HCT116 (cell line): ENCODE data around the gene ATP8A2. TPM values are rescaled to one million over a fixed set of nuclear protein-coding genes. Genes with fewer than 3 reads are reported as not detected.

Experiments
- ATAC-seq: fragments of 200-7000 bp; cut with Tn5 transposase; 2 replicates; pipeline ENCODE4 v1.9.1; 2020; ENCODE audit warnings: mild to moderate bottlenecking, moderate library complexity
- BruUV-seq: library from RNA; stranded (reverse); fragments of 400-500 nt; replicated peaks from 2 replicates; lab custom pipeline; 2021; lab: Mats Ljungman, UMichigan
- CTCF ChIA-PET: fragments of 300-600 bp; sonication (Branson Sonifier 250); formaldehyde crosslinking; loops from one replicate; lab custom pipeline; 2021; ENCODE audit warnings: antibody characterized with exemption; lab: Charles Lee
- POLR2A ChIA-PET: fragments of 300-600, 350-600 bp; sonication (Branson Sonifier 250); formaldehyde crosslinking; loops from one replicate; lab custom pipeline; 2021; ENCODE audit warnings: antibody characterized with exemption; lab: Charles Lee
- RAD21 ChIA-PET, 2 experiments: fragments of 300-600 bp; sonication (Branson Sonifier 250); formaldehyde crosslinking; loops; one replicate each; lab custom pipeline; 2023; ENCODE audit warnings: low total read pairs in 2 of 2; ENCODE audit not compliant: uncharacterized antibody in 2 of 2, unreplicated experiment in 2 of 2, low non-redundant PET in 1 of 2; lab: Charles Lee
- DNase-seq: peaks from one replicate; pipeline ENCODE4 v3.0.0-alpha.2; 2010; ENCODE audit warnings: low read depth, low spot score
- H2AFZ ChIP-seq: fragments of 200-600 bp; shearing (Covaris generic), sonication (generic); 2 replicates; pipeline ENCODE4 v1.6.1; 2017; ENCODE audit warnings: low read depth, mixed run types, mixed read lengths, antibody characterized with exemption, low read length; ENCODE audit not compliant: poor library complexity, severe bottlenecking
- H3K27ac ChIP-seq: 2 replicates; pipeline ENCODE4 v1.5.1; 2012; ENCODE audit warnings: low read depth, low read length
- H3K27me3 ChIP-seq: fragments of 200-600 bp; sonication (generic); 2 replicates; pipeline ENCODE4 v1.6.1; 2016; ENCODE audit warnings: mixed run types, low read length, mixed read lengths; ENCODE audit not compliant: insufficient read depth
- H3K36me3 ChIP-seq, 2 experiments: fragments of 200-500 bp in 1 of 2; fragments of 200-600 bp in 1 of 2; sonication (Bioruptor generic) in 1 of 2; sonication (generic) in 1 of 2; 2 replicates each; pipeline versions ENCODE4 v1.5.1 to v1.6.1; 2014 to 2016; ENCODE audit warnings: low read length in 2 of 2, inconsistent platforms in 1 of 2, mixed read lengths in 1 of 2, mixed run types in 1 of 2; ENCODE audit not compliant: insufficient read depth in 2 of 2, control insufficient read depth in 1 of 2
- H3K4me1 ChIP-seq, 2 experiments: fragments of 200-600 bp in 1 of 2; sonication (generic) in 1 of 2; 2 replicates each; pipeline versions ENCODE4 v1.5.1 to v1.6.1; 2012 to 2017; ENCODE audit warnings: low read length in 2 of 2, inconsistent platforms in 1 of 2, mild to moderate bottlenecking in 1 of 2, mixed read lengths in 1 of 2, mixed run types in 1 of 2, moderate library complexity in 1 of 2; ENCODE audit not compliant: insufficient read depth in 2 of 2, control insufficient read depth in 1 of 2
- H3K4me2 ChIP-seq: fragments of 200-600 bp; sonication (generic); 2 replicates; pipeline ENCODE4 v1.6.1; 2017; ENCODE audit warnings: mixed run types, low read length, mixed read lengths
- H3K4me3 ChIP-seq, 2 experiments: fragments of 200-600 bp in 1 of 2; sonication (generic) in 1 of 2; replicated peaks in 1 of 2; 2 replicates each; pipeline ENCODE4 v1.5.1; 2011 to 2016; ENCODE audit warnings: low read length in 2 of 2, control low read depth in 1 of 2, low read depth in 1 of 2, mild to moderate bottlenecking in 1 of 2, mixed read lengths in 1 of 2, mixed run types in 1 of 2
- H3K79me2 ChIP-seq: fragments of 200-600 bp; sonication (generic); 2 replicates; pipeline ENCODE4 v1.6.1; 2017; ENCODE audit warnings: mild to moderate bottlenecking, mixed run types, low read length, moderate library complexity, mixed read lengths; ENCODE audit not compliant: insufficient read depth
- H3K9ac ChIP-seq: fragments of 200-600 bp; sonication (generic); 2 replicates; pipeline ENCODE4 v1.6.1; 2016; ENCODE audit warnings: low read length, mixed read lengths
- H3K9me2 ChIP-seq: fragments of 200-600 bp; sonication (generic), shearing (Covaris generic); 2 replicates; pipeline ENCODE4 v1.6.1; 2017; ENCODE audit warnings: mixed run types, mild to moderate bottlenecking, moderate library complexity; ENCODE audit not compliant: insufficient read depth
- H3K9me3 ChIP-seq, 2 experiments: fragments of 200-500 bp in 1 of 2; fragments of 200-600 bp in 1 of 2; sonication (Bioruptor generic) in 1 of 2; sonication (generic) in 1 of 2; 2 replicates each; pipeline ENCODE4 v1.6.1; 2014 to 2017; ENCODE audit warnings: low read length in 2 of 2, mixed read lengths in 2 of 2, inconsistent platforms in 1 of 2, low read depth in 1 of 2, mild to moderate bottlenecking in 1 of 2, mixed run types in 1 of 2, moderate library complexity in 1 of 2; ENCODE audit not compliant: control insufficient read depth in 1 of 2, insufficient read depth in 1 of 2
- H4K20me1 ChIP-seq: fragments of 200-600 bp; sonication (generic), shearing (Covaris generic); 2 replicates; pipeline ENCODE4 v1.6.1; 2017; ENCODE audit warnings: mixed run types, mild to moderate bottlenecking, moderate library complexity; ENCODE audit not compliant: insufficient read depth
- ATF3 ChIP-seq: IDR thresholded peaks from 2 replicates; pipeline ENCODE4 v1.6.1; 2012
- CBX3 ChIP-seq: IDR thresholded peaks from 2 replicates; pipeline ENCODE4 v1.6.1; 2012; ENCODE audit warnings: low read depth
- ELF1 ChIP-seq: IDR thresholded peaks from 2 replicates; pipeline ENCODE4 v1.6.1; 2012; ENCODE audit warnings: low read depth, borderline replicate concordance
- EZH2 ChIP-seq: fragments of 200-600 bp; sonication (generic); IDR thresholded peaks from 2 replicates; pipeline ENCODE4 v1.6.1; 2017; ENCODE audit warnings: antibody characterized with exemption, mixed run types
- FOSL1 ChIP-seq: IDR thresholded peaks from 2 replicates; pipeline ENCODE4 v1.6.1; 2012; ENCODE audit warnings: low read depth
- JUND ChIP-seq: IDR thresholded peaks from 2 replicates; pipeline ENCODE4 v1.6.1; 2012
- MAX ChIP-seq: IDR thresholded peaks from 2 replicates; pipeline ENCODE4 v1.6.1; 2012
- POLR2A ChIP-seq: IDR thresholded peaks from 2 replicates; pipeline ENCODE4 v1.7.0; 2011; ENCODE audit warnings: borderline replicate concordance; ENCODE audit not compliant: insufficient read depth, insufficient read length; ENCODE audit errors: extremely low read depth
- RAD21 ChIP-seq: IDR thresholded peaks from 2 replicates; pipeline ENCODE4 v1.6.1; 2012; ENCODE audit warnings: low read depth, mild to moderate bottlenecking
- REST ChIP-seq: IDR thresholded peaks from 2 replicates; pipeline ENCODE4 v1.6.1; 2012; ENCODE audit warnings: low read depth
- SIN3A ChIP-seq: IDR thresholded peaks from 2 replicates; pipeline ENCODE4 v1.6.1; 2012; ENCODE audit warnings: low read depth
- SP1 ChIP-seq: IDR thresholded peaks from 2 replicates; pipeline ENCODE4 v1.6.1; 2012; ENCODE audit warnings: low read depth
- SRF ChIP-seq: IDR thresholded peaks from 2 replicates; pipeline ENCODE4 v1.6.1; 2012; ENCODE audit warnings: low read depth
- YY1 ChIP-seq: IDR thresholded peaks from 2 replicates; pipeline ENCODE4 v1.6.1; 2011; ENCODE audit warnings: low read length, low read depth, moderate library complexity, mild to moderate bottlenecking; ENCODE audit not compliant: insufficient replicate concordance; ENCODE audit errors: extremely low read depth
- ZBTB33 ChIP-seq: IDR thresholded peaks from 2 replicates; pipeline ENCODE4 v1.6.1; 2011; ENCODE audit warnings: mild to moderate bottlenecking, low read length, moderate library complexity; ENCODE audit not compliant: insufficient replicate concordance; ENCODE audit errors: extremely low read depth
- ZFX ChIP-seq: fragments of 450-650 bp; IDR thresholded peaks from 2 replicates; pipeline ENCODE4 v1.6.1; 2017
- ZNF274 ChIP-seq: fragments of 200-500 bp; sonication (Bioruptor generic); IDR thresholded peaks from 2 replicates; pipeline ENCODE4 v1.6.1; 2014; ENCODE audit warnings: mild to moderate bottlenecking, low read depth, low read length, inconsistent platforms
- intact Hi-C: fragments of 100-400 bp; cut with micrococcal nuclease; formaldehyde crosslinking; loops from 2 replicates; pipeline ENCODE4 v1.10.0; 2022
- total RNA-seq: library from RNA; stranded (reverse); gene quantifications from one replicate; pipeline ENCODE4 v1.2.1, GENCODE V29; 2021; ENCODE audit not compliant: unreplicated experiment

The ATP8A2 gene
- total RNA-seq, 1 experiment from 2014 or later = not detected

- no peak for ATAC-seq
- intact Hi-C loops = no loop called here
- Histone ChIP-seq H3K27ac (no peak overlapping the region), H4K20me1 (no peaks in the 10 kb centered on the region), H3K4me2 (no peak overlapping the region), H3K9ac (no peak overlapping the region), H3K4me3 (no peak overlapping the region)
- RAD21 ChIA-PET = no interaction called here
- TF ChIP-seq SP1 (no peak), YY1 (no peak), SRF (no peak), ZFX (no peak), FOSL1 (no peak), CBX3 (no peak), RAD21 (no peak), POLR2A (no peak), ELF1 (no peak), ZBTB33 (no peak), EZH2 (no peak), REST (no peak), ATF3 (no peak), MAX (no peak), ZNF274 (no peak), SIN3A (no peak), JUND (no peak)
- TF ChIP-seq, all 23 proteins: peak for 0
- DNase-seq = no peak
- H3K79me2 ChIP-seq = no peaks in the 10 kb centered on the region
- POLR2A ChIA-PET = no interaction called here
- no peak overlapping the region for H2AFZ ChIP-seq
- CTCF ChIA-PET = no interaction called here
- H3K36me3 ChIP-seq = no peaks in the 10 kb centered on the region
- no peaks in the 10 kb centered on the region for H3K9me3 ChIP-seq
- BruUV-seq = no TSS peak
- H3K9me2 ChIP-seq = no peaks in the 10 kb centered on the region
- H3K4me1 ChIP-seq = no peaks in the 10 kb centered on the region
- H3K27me3 ChIP-seq = peaks cover 43% of the 10 kb centered on the region
These were observed 501.5 kb downstream of the ATP8A2 start for GRCh38 chr13:25873242-25873612.
